ENCODE data around the gene RGS6.

RGS6 gene

DNA sequence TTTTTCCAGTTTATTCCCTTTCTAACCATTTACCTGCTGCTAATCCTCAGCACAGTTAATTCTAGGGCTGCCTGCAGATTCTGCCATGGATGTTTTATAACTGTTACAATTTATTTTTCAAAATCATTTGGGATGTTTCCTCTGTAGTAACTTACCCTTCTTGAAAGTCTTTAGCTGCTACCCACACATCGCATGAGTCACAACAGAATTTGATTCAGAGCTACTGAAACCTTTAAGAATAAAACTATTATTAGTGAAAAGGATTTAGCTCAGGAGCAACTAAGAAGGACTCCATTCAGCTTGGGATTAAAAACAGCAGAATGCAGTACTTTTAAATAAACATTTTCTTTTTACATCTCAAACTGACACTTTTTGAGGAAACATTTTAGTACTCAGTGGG lies 41.7 kb upstream of the RGS6 start:
- no peak overlapping the region for H3K4me3 ChIP-seq (ENCODE audit: insufficient read depth in 1 of 2, low read depth in 1 of 2, low read length in 2 of 2)
- no peak overlapping the region for H3K18ac ChIP-seq (ENCODE audit: low read depth in 1 of 2, low read length in 2 of 2)
- no peak overlapping the region for H3K23ac ChIP-seq (ENCODE audit: low read length in 2 of 2)
- H4K8ac ChIP-seq (ENCODE audit: low read length): no peak overlapping the region
- H4K91ac ChIP-seq (ENCODE audit: low read length): no peak overlapping the region
- H3K9me3 ChIP-seq (ENCODE audit: control insufficient read depth, low read length): no peaks in the 10 kb centered on the region
- no peak overlapping the region for H2BK5ac ChIP-seq (ENCODE audit: low read depth, low read length, poor library complexity, severe bottlenecking)
- no peaks in the 10 kb centered on the region for H3K36me3 ChIP-seq (ENCODE audit: control insufficient read depth in 1 of 2, insufficient read depth in 2 of 2, low read depth in 1 of 2, low read length in 2 of 2)
- no CpG with 5 or more reads among the region's 1 CpG for WGBS
- no peaks in the 10 kb centered on the region for H3K79me1 ChIP-seq (replicated peaks; ENCODE audit: low read length, poor library complexity, severe bottlenecking)
- no peak overlapping the region for H3K9ac ChIP-seq (ENCODE audit: low read length)
- DNase-seq: no peak
- no peak overlapping the region for H2BK12ac ChIP-seq (ENCODE audit: low read length in 2 of 2)
- H3K4me2 ChIP-seq (ENCODE audit: low read length, poor library complexity, severe bottlenecking): no peak overlapping the region
- no peak overlapping the region for H3K27ac ChIP-seq (ENCODE audit: low read length, poor library complexity, severe bottlenecking)
- no peak overlapping the region for H2BK120ac ChIP-seq (ENCODE audit: low read depth, low read length)
- no peaks in the 10 kb centered on the region for H3K27me3 ChIP-seq (ENCODE audit: control insufficient read depth in 1 of 2, insufficient read depth in 1 of 2, low read length in 2 of 2)
- no peak overlapping the region for H3K14ac ChIP-seq (ENCODE audit: low read length in 2 of 2)
- no peak overlapping the region for H3K4ac ChIP-seq (ENCODE audit: low read depth in 1 of 2, low read length in 2 of 2)
- no peak overlapping the region for H2AFZ ChIP-seq (ENCODE audit: low read depth, low read length)
- no peaks in the 10 kb centered on the region for H3K4me1 ChIP-seq (ENCODE audit: control insufficient read depth, insufficient read depth, low read depth, low read length)
- no peak overlapping the region for H2AK5ac ChIP-seq (ENCODE audit: low read length, severe bottlenecking)
- no peak overlapping the region for H2BK15ac ChIP-seq (ENCODE audit: low read depth, poor library complexity, severe bottlenecking)

DNA sequence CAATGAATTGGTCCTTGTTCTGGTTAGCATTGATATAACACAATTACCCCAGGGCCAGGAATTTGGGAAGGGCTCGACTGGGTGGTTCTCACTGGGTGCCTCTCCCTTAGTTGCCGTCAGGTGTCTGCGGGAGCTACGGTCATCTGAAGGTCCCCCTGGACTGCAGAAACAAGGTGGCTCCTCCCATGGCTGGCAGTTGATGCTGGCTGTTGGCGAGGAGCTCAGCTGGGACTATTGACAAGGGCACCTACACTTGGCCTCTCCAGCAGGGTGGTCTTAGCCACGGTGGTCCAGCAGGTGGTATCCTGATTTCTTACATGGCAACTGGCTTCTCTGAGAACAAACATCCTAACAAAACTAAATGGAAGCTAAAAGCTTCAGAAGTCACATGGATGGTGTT lies 41.0 kb upstream of the RGS6 start:
- H3K9ac ChIP-seq (ENCODE audit: low read length): no peak overlapping the region
- H3K4me3 ChIP-seq (ENCODE audit: insufficient read depth in 1 of 2, low read depth in 1 of 2, low read length in 2 of 2): no peak overlapping the region
- H2BK5ac ChIP-seq (ENCODE audit: low read depth, low read length, poor library complexity, severe bottlenecking): no peak overlapping the region
- no peak overlapping the region for H4K8ac ChIP-seq (ENCODE audit: low read length)
- H3K36me3 ChIP-seq (ENCODE audit: control insufficient read depth in 1 of 2, insufficient read depth in 2 of 2, low read depth in 1 of 2, low read length in 2 of 2): no peaks in the 10 kb centered on the region
- no peak overlapping the region for H2AFZ ChIP-seq (ENCODE audit: low read depth, low read length)
- H3K4me2 ChIP-seq (ENCODE audit: low read length, poor library complexity, severe bottlenecking): no peak overlapping the region
- H3K4ac ChIP-seq (ENCODE audit: low read depth in 1 of 2, low read length in 2 of 2): no peak overlapping the region
- H3K14ac ChIP-seq (ENCODE audit: low read length in 2 of 2): no peak overlapping the region
- H3K23ac ChIP-seq (ENCODE audit: low read length in 2 of 2): no peak overlapping the region
- no peak overlapping the region for H3K18ac ChIP-seq (ENCODE audit: low read depth in 1 of 2, low read length in 2 of 2)
- H3K9me3 ChIP-seq (ENCODE audit: control insufficient read depth, low read length): no peaks in the 10 kb centered on the region
- H4K91ac ChIP-seq (ENCODE audit: low read length): no peak overlapping the region
- no peak overlapping the region for H2BK12ac ChIP-seq (ENCODE audit: low read length in 2 of 2)
- H2BK15ac ChIP-seq (ENCODE audit: low read depth, poor library complexity, severe bottlenecking): no peak overlapping the region
- H3K4me1 ChIP-seq (ENCODE audit: control insufficient read depth, insufficient read depth, low read depth, low read length): no peaks in the 10 kb centered on the region
- no peak for DNase-seq
- no peak overlapping the region for H2AK5ac ChIP-seq (ENCODE audit: low read length, severe bottlenecking)
- no peaks in the 10 kb centered on the region for H3K27me3 ChIP-seq (ENCODE audit: control insufficient read depth in 1 of 2, insufficient read depth in 1 of 2, low read length in 2 of 2)
- no peak overlapping the region for H3K27ac ChIP-seq (ENCODE audit: low read length, poor library complexity, severe bottlenecking)
- WGBS: 80% methylated on average over 5 of the region's 6 CpGs
- no peaks in the 10 kb centered on the region for H3K79me1 ChIP-seq (replicated peaks; ENCODE audit: low read length, poor library complexity, severe bottlenecking)
- no peak overlapping the region for H2BK120ac ChIP-seq (ENCODE audit: low read depth, low read length)

DNA sequence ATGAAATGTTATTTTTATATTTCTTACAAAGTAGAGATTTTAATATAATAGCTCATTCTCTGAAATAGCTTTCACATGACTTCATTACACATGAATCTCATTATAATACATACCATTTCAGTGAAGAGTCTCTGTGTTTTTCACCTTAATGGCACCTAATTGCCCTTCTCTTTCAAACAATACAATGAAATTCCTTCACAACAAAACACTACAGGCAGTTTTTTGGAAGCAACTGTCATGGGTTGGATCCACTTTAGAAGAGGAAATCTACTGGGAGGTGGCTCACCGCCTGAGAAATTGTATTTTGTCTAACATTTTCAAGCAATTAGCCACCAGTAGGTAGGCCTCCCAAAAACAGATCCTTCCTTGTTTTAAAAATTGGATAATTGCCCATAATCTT lies 40.3 kb upstream of the RGS6 start:
- Histone ChIP-seq H3K23ac (ENCODE audit: low read length in 2 of 2) (no peak overlapping the region), H3K27ac (ENCODE audit: low read length, poor library complexity, severe bottlenecking) (no peak overlapping the region), H3K27me3 (ENCODE audit: control insufficient read depth in 1 of 2, insufficient read depth in 1 of 2, low read length in 2 of 2) (no peaks in the 10 kb centered on the region), H4K91ac (ENCODE audit: low read length) (no peak overlapping the region), H2BK120ac (ENCODE audit: low read depth, low read length) (no peak overlapping the region), H3K4me2 (ENCODE audit: low read length, poor library complexity, severe bottlenecking) (no peak overlapping the region), H3K79me1 (replicated peaks; ENCODE audit: low read length, poor library complexity, severe bottlenecking) (no peaks in the 10 kb centered on the region), H3K4ac (ENCODE audit: low read depth in 1 of 2, low read length in 2 of 2) (no peak overlapping the region), H3K4me3 (ENCODE audit: insufficient read depth in 1 of 2, low read depth in 1 of 2, low read length in 2 of 2) (no peak overlapping the region), H3K4me1 (ENCODE audit: control insufficient read depth, insufficient read depth, low read depth, low read length) (no peaks in the 10 kb centered on the region), H2BK15ac (ENCODE audit: low read depth, poor library complexity, severe bottlenecking) (no peak overlapping the region), H2AK5ac (ENCODE audit: low read length, severe bottlenecking) (no peak overlapping the region), H2AFZ (ENCODE audit: low read depth, low read length) (no peak overlapping the region), H3K36me3 (ENCODE audit: control insufficient read depth in 1 of 2, insufficient read depth in 2 of 2, low read depth in 1 of 2, low read length in 2 of 2) (no peaks in the 10 kb centered on the region), H3K18ac (ENCODE audit: low read depth in 1 of 2, low read length in 2 of 2) (no peak overlapping the region), H3K9ac (ENCODE audit: low read length) (no peak overlapping the region), H2BK12ac (ENCODE audit: low read length in 2 of 2) (no peak overlapping the region), H2BK5ac (ENCODE audit: low read depth, low read length, poor library complexity, severe bottlenecking) (no peak overlapping the region), H3K14ac (ENCODE audit: low read length in 2 of 2) (no peak overlapping the region), H3K9me3 (ENCODE audit: control insufficient read depth, low read length) (no peaks in the 10 kb centered on the region), H4K8ac (ENCODE audit: low read length) (no peak overlapping the region)
- 11% methylated on average over 1 of the region's 1 CpG for WGBS
- no peak for DNase-seq

DNA sequence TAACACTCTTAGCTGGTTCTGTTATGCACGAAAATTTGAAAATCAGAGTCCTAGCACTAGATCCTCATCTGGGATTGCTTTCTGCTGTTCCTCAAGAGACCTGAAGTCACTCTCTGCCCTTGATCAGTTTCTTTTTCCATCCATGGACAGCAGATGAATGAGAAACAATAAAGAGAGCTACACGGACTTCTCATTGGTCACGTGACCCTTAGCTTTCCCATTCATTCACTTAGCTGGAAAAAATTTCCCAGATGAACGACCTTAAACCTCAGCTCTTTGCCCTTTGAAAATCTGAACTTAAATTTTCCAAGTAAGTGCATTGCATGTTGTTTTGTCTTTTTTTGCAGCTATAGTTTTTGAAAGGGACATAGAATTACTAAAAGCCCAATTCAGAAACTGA lies 27.2 kb upstream of the RGS6 start:
- Histone ChIP-seq H3K79me1 (replicated peaks; ENCODE audit: low read length, poor library complexity, severe bottlenecking) (no peaks in the 10 kb centered on the region), H2BK12ac (ENCODE audit: low read length in 2 of 2) (no peak overlapping the region), H3K4ac (ENCODE audit: low read depth in 1 of 2, low read length in 2 of 2) (no peak overlapping the region), H2BK15ac (ENCODE audit: low read depth, poor library complexity, severe bottlenecking) (no peak overlapping the region), H3K4me2 (ENCODE audit: low read length, poor library complexity, severe bottlenecking) (no peak overlapping the region), H3K9ac (ENCODE audit: low read length) (no peak overlapping the region), H3K9me3 (ENCODE audit: control insufficient read depth, low read length) (peaks cover 11% of the 10 kb centered on the region), H3K27ac (ENCODE audit: low read length, poor library complexity, severe bottlenecking) (no peak overlapping the region), H4K8ac (ENCODE audit: low read length) (no peak overlapping the region), H4K91ac (ENCODE audit: low read length) (no peak overlapping the region), H3K36me3 (ENCODE audit: control insufficient read depth in 1 of 2, insufficient read depth in 2 of 2, low read depth in 1 of 2, low read length in 2 of 2) (no peaks in the 10 kb centered on the region), H3K27me3 (ENCODE audit: control insufficient read depth in 1 of 2, insufficient read depth in 1 of 2, low read length in 2 of 2) (no peaks in the 10 kb centered on the region), H3K14ac (ENCODE audit: low read length in 2 of 2) (no peak overlapping the region), H3K18ac (ENCODE audit: low read depth in 1 of 2, low read length in 2 of 2) (no peak overlapping the region), H2AFZ (ENCODE audit: low read depth, low read length) (no peak overlapping the region), H3K4me1 (ENCODE audit: control insufficient read depth, insufficient read depth, low read depth, low read length) (no peaks in the 10 kb centered on the region), H3K23ac (ENCODE audit: low read length in 2 of 2) (no peak overlapping the region), H2AK5ac (ENCODE audit: low read length, severe bottlenecking) (no peak overlapping the region), H3K4me3 (ENCODE audit: insufficient read depth in 1 of 2, low read depth in 1 of 2, low read length in 2 of 2) (no peak overlapping the region), H2BK120ac (ENCODE audit: low read depth, low read length) (no peak overlapping the region), H2BK5ac (ENCODE audit: low read depth, low read length, poor library complexity, severe bottlenecking) (no peak overlapping the region)
- DNase-seq: no peak
- 66% methylated on average over 3 of the region's 4 CpGs for WGBS
